Choroid plexus epithelial cell (primary cell): ENCODE results near the gene CYP4V2.
"Not testable (repeated sequence)": the region's sequence is repeated elsewhere in the genome, so short reads cannot be mapped to it uniquely, and the experiment has no call there.

Source experiments
- DNase-seq: peaks from one replicate; pipeline ENCODE4 v3.0.0-alpha.2; 2010; ENCODE audit warnings: low read depth
- H3K4me3 ChIP-seq: 2 replicates; pipeline ENCODE4 v1.5.1; 2011; ENCODE audit warnings: low read depth, mild to moderate bottlenecking, control low read depth, low read length, moderate library complexity
- CTCF ChIP-seq: conservative IDR thresholded peaks from 2 replicates; pipeline ENCODE4 v1.5.1; 2011; ENCODE audit warnings: low read depth, mild to moderate bottlenecking, control low read depth, inconsistent platforms, low read length, moderate library complexity

The CYP4V2 gene

GRCh38 chr4:186240848-186241491 lies 49.6 kb downstream of the CYP4V2 start:
- no peak for TF ChIP-seq CTCF
- no peak overlapping the region for H3K4me3 ChIP-seq
- DNase-seq = no peak

- no peak for DNase-seq
- no peak overlapping the region for H3K4me3 ChIP-seq
- TF ChIP-seq CTCF = no peak
Observed at GRCh38 chr4:186241616-186242015, 50.2 kb downstream of the CYP4V2 start.

GRCh38 chr4:186242031-186242430 lies 50.7 kb downstream of the CYP4V2 start:
- DNase-seq, H3K4me3 ChIP-seq: not testable (repeated sequence)

- no peak for DNase-seq
- H3K4me3 ChIP-seq = no peak overlapping the region
- TF ChIP-seq CTCF = no peak
Observed at GRCh38 chr4:186243331-186243730, 52.0 kb downstream of the CYP4V2 start.

GRCh38 chr4:186244835-186245234 lies 53.5 kb downstream of the CYP4V2 start:
- no peak for DNase-seq
- no peak for TF ChIP-seq CTCF
- H3K4me3 ChIP-seq = no peak overlapping the region

- H3K4me3 ChIP-seq, DNase-seq: not testable (repeated sequence)
Observed at GRCh38 chr4:186247062-186247752, 55.8 kb downstream of the CYP4V2 start.

GRCh38 chr4:186248643-186249042 lies 57.3 kb downstream of the CYP4V2 start:
- H3K4me3 ChIP-seq = no peak overlapping the region
- no peak for DNase-seq
- TF ChIP-seq CTCF = no peak
